Measurements from ENCODE around the gene TBC1D22A.

DNA sequence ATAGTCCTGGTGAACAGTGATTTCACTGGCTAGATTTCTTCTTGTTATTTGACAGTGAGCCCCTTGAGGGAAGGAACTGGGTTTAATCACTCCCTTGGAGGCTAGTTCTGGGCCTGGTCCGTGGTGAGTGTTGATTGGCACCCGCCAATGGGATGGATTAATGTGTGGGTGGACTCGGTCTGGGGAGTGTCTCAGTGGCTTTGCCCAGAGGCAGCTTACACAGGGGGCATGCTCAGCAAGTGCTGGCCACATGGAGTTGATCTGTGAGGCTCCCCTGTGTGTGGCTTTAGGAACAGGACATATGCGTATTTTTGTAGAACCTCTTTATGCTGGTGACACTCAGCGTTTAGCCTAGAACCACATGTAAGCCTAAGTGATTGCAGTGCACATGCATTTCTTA lies 106.9 kb downstream of the TBC1D22A start:
- no peak for TF ChIP-seq POLR2A (IDR thresholded peaks at IDR 0.05)
- TF ChIP-seq, protein P1, sequence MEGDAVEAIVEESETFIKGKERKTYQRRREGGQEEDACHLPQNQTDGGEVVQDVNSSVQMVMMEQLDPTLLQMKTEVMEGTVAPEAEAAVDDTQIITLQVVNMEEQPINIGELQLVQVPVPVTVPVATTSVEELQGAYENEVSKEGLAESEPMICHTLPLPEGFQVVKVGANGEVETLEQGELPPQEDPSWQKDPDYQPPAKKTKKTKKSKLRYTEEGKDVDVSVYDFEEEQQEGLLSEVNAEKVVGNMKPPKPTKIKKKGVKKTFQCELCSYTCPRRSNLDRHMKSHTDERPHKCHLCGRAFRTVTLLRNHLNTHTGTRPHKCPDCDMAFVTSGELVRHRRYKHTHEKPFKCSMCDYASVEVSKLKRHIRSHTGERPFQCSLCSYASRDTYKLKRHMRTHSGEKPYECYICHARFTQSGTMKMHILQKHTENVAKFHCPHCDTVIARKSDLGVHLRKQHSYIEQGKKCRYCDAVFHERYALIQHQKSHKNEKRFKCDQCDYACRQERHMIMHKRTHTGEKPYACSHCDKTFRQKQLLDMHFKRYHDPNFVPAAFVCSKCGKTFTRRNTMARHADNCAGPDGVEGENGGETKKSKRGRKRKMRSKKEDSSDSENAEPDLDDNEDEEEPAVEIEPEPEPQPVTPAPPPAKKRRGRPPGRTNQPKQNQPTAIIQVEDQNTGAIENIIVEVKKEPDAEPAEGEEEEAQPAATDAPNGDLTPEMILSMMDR (IDR thresholded peaks at IDR 0.05) = no peak
